ENCODE results near the gene TXLNG. TPM values are rescaled to one million over a fixed set of nuclear protein-coding genes. Genes with fewer than 3 reads are reported as not detected.
A peak's percentile ranks its signal among the peaks of the same experiment; 100 is the strongest.
"Not testable (repeated sequence)": the region's sequence is repeated elsewhere in the genome, so short reads cannot be mapped to it uniquely, and the experiment has no call there.

Gene TXLNG
- total RNA-seq, 3 donors from 2014 or later, result 30.6 to 46.1 (median 31.3) TPM

- DNase-seq (no peak), ATAC-seq (no peak)
- H3K27me3 Mint-ChIP-seq (ENCODE audit: low read depth), result no peaks in the 10 kb centered on the region
- H3K9me3 Mint-ChIP-seq, result no peaks in the 10 kb centered on the region
- H3K36me3 Mint-ChIP-seq (ENCODE audit: insufficient read depth), result peaks cover 9% of the 10 kb centered on the region
- no peak overlapping the region for H3K4me3 Mint-ChIP-seq
- peaks cover 2% of the 10 kb centered on the region for H3K4me1 Mint-ChIP-seq (ENCODE audit: low read depth)
Observed at GRCh38 chrX:16839219-16839851, 53.1 kb downstream of the TXLNG start.

GRCh38 chrX:16839852-16840460 lies 53.7 kb downstream of the TXLNG start:
- Mint-ChIP-seq H3K27me3 (ENCODE audit: low read depth) (no peaks in the 10 kb centered on the region), H3K4me3 (no peak overlapping the region), H3K4me1 (ENCODE audit: low read depth) (peaks cover 2% of the 10 kb centered on the region), H3K36me3 (ENCODE audit: insufficient read depth) (peaks cover 8% of the 10 kb centered on the region), H3K9me3 (no peaks in the 10 kb centered on the region)
- DNase-seq (no peak), ATAC-seq (no peak)

GRCh38 chrX:16842684-16843083 lies 56.4 kb downstream of the TXLNG start:
- ATAC-seq, result no peak
- Mint-ChIP-seq H3K27me3 (ENCODE audit: low read depth) (no peaks in the 10 kb centered on the region), H3K4me3 (no peak overlapping the region), H3K4me1 (ENCODE audit: low read depth) (peaks cover 2% of the 10 kb centered on the region), H3K36me3 (ENCODE audit: insufficient read depth) (peaks cover 11% of the 10 kb centered on the region), H3K9me3 (no peaks in the 10 kb centered on the region)
- no peak for DNase-seq

- Mint-ChIP-seq H3K36me3 (ENCODE audit: insufficient read depth) (peaks cover 15% of the 10 kb centered on the region), H3K4me3 (no peak overlapping the region), H3K9me3 (no peaks in the 10 kb centered on the region), H3K4me1 (ENCODE audit: low read depth) (peaks cover 2% of the 10 kb centered on the region), H3K27me3 (ENCODE audit: low read depth) (no peaks in the 10 kb centered on the region)
- peak; percentile 36 to 57 for ATAC-seq
- no peak for DNase-seq
Observed at GRCh38 chrX:16843208-16843909, 57.1 kb downstream of the TXLNG start.

- DNase-seq (no peak), ATAC-seq (no peak)
- H3K27me3 Mint-ChIP-seq (ENCODE audit: low read depth), result no peaks in the 10 kb centered on the region
- H3K4me1 Mint-ChIP-seq (ENCODE audit: low read depth), result peaks cover 2% of the 10 kb centered on the region
- no peaks in the 10 kb centered on the region for H3K9me3 Mint-ChIP-seq
- H3K4me3 Mint-ChIP-seq, result no peak overlapping the region
- H3K36me3 Mint-ChIP-seq (ENCODE audit: insufficient read depth), result peaks cover 19% of the 10 kb centered on the region
Observed at GRCh38 chrX:16845686-16846085, 59.4 kb downstream of the TXLNG start.

- DNase-seq (no peak), ATAC-seq (no peak)
- Mint-ChIP-seq H3K9me3 (no peaks in the 10 kb centered on the region), H3K4me1 (ENCODE audit: low read depth) (peaks cover 14% of the 10 kb centered on the region), H3K36me3 (ENCODE audit: insufficient read depth) (peaks cover 22% of the 10 kb centered on the region), H3K27me3 (ENCODE audit: low read depth) (no peaks in the 10 kb centered on the region), H3K4me3 (no peak overlapping the region)
Observed at GRCh38 chrX:16848541-16848940, 62.3 kb downstream of the TXLNG start.

- ATAC-seq (no peak), DNase-seq (no peak)
- Mint-ChIP-seq H3K4me3 (no peak overlapping the region), H3K4me1 (ENCODE audit: low read depth) (peaks cover 26% of the 10 kb centered on the region), H3K9me3 (no peaks in the 10 kb centered on the region), H3K36me3 (ENCODE audit: insufficient read depth) (peaks cover 20% of the 10 kb centered on the region), H3K27me3 (ENCODE audit: low read depth) (no peaks in the 10 kb centered on the region)
Observed at GRCh38 chrX:16851421-16851820, 65.2 kb downstream of the TXLNG start.

- no peak for DNase-seq
- Mint-ChIP-seq H3K4me1 (ENCODE audit: low read depth) (peaks cover 30% of the 10 kb centered on the region), H3K9me3 (no peaks in the 10 kb centered on the region), H3K27me3 (ENCODE audit: low read depth) (no peaks in the 10 kb centered on the region), H3K4me3 (no peak overlapping the region), H3K36me3 (ENCODE audit: insufficient read depth) (peaks cover 25% of the 10 kb centered on the region)
- no peak for ATAC-seq
Observed at GRCh38 chrX:16851827-16852226, 65.6 kb downstream of the TXLNG start.

GRCh38 chrX:16852617-16853179 lies 66.4 kb downstream of the TXLNG start:
- DNase-seq, result no peak
- peak in 1 of 2 donors; percentile 55 for ATAC-seq
- no peaks in the 10 kb centered on the region for H3K9me3 Mint-ChIP-seq
- peaks cover 30% of the 10 kb centered on the region for H3K36me3 Mint-ChIP-seq (ENCODE audit: insufficient read depth)
- H3K4me3 Mint-ChIP-seq, result no peak overlapping the region
- H3K27me3 Mint-ChIP-seq (ENCODE audit: low read depth), result no peaks in the 10 kb centered on the region
- peaks cover 31% of the 10 kb centered on the region for H3K4me1 Mint-ChIP-seq (ENCODE audit: low read depth)

- Mint-ChIP-seq H3K36me3 (ENCODE audit: insufficient read depth) (peaks cover 23% of the 10 kb centered on the region), H3K27me3 (ENCODE audit: low read depth) (no peaks in the 10 kb centered on the region), H3K4me1 (ENCODE audit: low read depth) (peaks cover 33% of the 10 kb centered on the region), H3K9me3 (no peaks in the 10 kb centered on the region), H3K4me3 (no peak overlapping the region)
- ATAC-seq, result no peak
- DNase-seq, result no peak
Observed at GRCh38 chrX:16853537-16853936, 67.3 kb downstream of the TXLNG start.

GRCh38 chrX:16855363-16856075 lies 69.3 kb downstream of the TXLNG start:
- no peaks in the 10 kb centered on the region for H3K27me3 Mint-ChIP-seq (ENCODE audit: low read depth)
- ATAC-seq (peak; percentile 49 to 61), DNase-seq (no peak)
- H3K4me1 Mint-ChIP-seq (ENCODE audit: low read depth), result peaks cover 47% of the 10 kb centered on the region
- H3K9me3 Mint-ChIP-seq, result no peaks in the 10 kb centered on the region
- peaks cover 26% of the 10 kb centered on the region for H3K36me3 Mint-ChIP-seq (ENCODE audit: insufficient read depth)
- no peak overlapping the region for H3K4me3 Mint-ChIP-seq

- DNase-seq; H3K4me3 Mint-ChIP-seq; H3K27me3 Mint-ChIP-seq (ENCODE audit: low read depth); H3K9me3 Mint-ChIP-seq: not testable (repeated sequence)
- ATAC-seq, result peak; percentile 69 to 76
- Mint-ChIP-seq H3K36me3 (ENCODE audit: insufficient read depth) (peaks cover 26% of the 10 kb centered on the region), H3K4me1 (ENCODE audit: low read depth) (peaks cover 47% of the 10 kb centered on the region)
Observed at GRCh38 chrX:16856076-16856404, 69.8 kb downstream of the TXLNG start.

GRCh38 chrX:16856744-16857143 lies 70.5 kb downstream of the TXLNG start:
- no peak for DNase-seq
- Mint-ChIP-seq H3K9me3 (no peaks in the 10 kb centered on the region), H3K4me1 (ENCODE audit: low read depth) (peaks cover 45% of the 10 kb centered on the region), H3K27me3 (ENCODE audit: low read depth) (no peaks in the 10 kb centered on the region), H3K4me3 (no peak overlapping the region), H3K36me3 (ENCODE audit: insufficient read depth) (peaks cover 26% of the 10 kb centered on the region)
- no peak for ATAC-seq

GRCh38 chrX:16862829-16863228 lies 76.6 kb downstream of the TXLNG start:
- H3K27me3 Mint-ChIP-seq (ENCODE audit: low read depth), result no peaks in the 10 kb centered on the region
- no peak for ATAC-seq
- H3K36me3 Mint-ChIP-seq (ENCODE audit: insufficient read depth), result peaks cover 16% of the 10 kb centered on the region
- peaks cover 38% of the 10 kb centered on the region for H3K4me1 Mint-ChIP-seq (ENCODE audit: low read depth)
- no peaks in the 10 kb centered on the region for H3K9me3 Mint-ChIP-seq
- DNase-seq, result no peak
- no peak overlapping the region for H3K4me3 Mint-ChIP-seq
